ENCODE measurements around the gene NKAIN2.

GRCh38 chr6:124036384-124036783 lies 232.7 kb downstream of the NKAIN2 start:
- TF ChIP-seq CSDC2 (CRISPR knock-in tag; IDR thresholded peaks at IDR 0.05): no peak
- no peak for TF ChIP-seq OSR1 (CRISPR knock-in tag; IDR thresholded peaks at IDR 0.05)
- TF ChIP-seq TOX (CRISPR knock-in tag; IDR thresholded peaks at IDR 0.05; ENCODE audit: borderline replicate concordance): no peak
- no peak for TF ChIP-seq CREB5 (CRISPR knock-in tag; IDR thresholded peaks at IDR 0.05; ENCODE audit: low read depth)
- no peak for TF ChIP-seq PATZ1 (CRISPR knock-in tag; IDR thresholded peaks at IDR 0.05; ENCODE audit: borderline replicate concordance)
- no peak for TF ChIP-seq ESRRG (CRISPR knock-in tag; IDR thresholded peaks at IDR 0.05)
- TF ChIP-seq ZNF565 (CRISPR knock-in tag; conservative IDR thresholded peaks at IDR 0.05; ENCODE audit: low read depth): no peak
- no peak for TF ChIP-seq ZC3H10 (CRISPR knock-in tag; IDR thresholded peaks at IDR 0.05)
